ENCODE measurements around the gene ZER1.
A peak's percentile ranks its signal among the peaks of the same experiment; 100 is the strongest.
"Not testable (repeated sequence)": the region's sequence is repeated elsewhere in the genome, so short reads cannot be mapped to it uniquely, and the experiment has no call there.

ZER1 gene

GRCh38 chr9:128699096-128699795, 72.5 kb downstream of the ZER1 start:
- H3K27me3 ChIP-seq (ENCODE audit: control insufficient read depth in 1 of 2, insufficient read depth in 2 of 2, low read length in 2 of 2); H3K9ac ChIP-seq (ENCODE audit: low read length); H3K9me3 ChIP-seq (ENCODE audit: low read length); H3K36me3 ChIP-seq (ENCODE audit: insufficient read depth, low read length); H3K27ac ChIP-seq (ENCODE audit: low read depth, low read length); H3K4me1 ChIP-seq (ENCODE audit: insufficient read depth, low read length); H3K4me3 ChIP-seq (ENCODE audit: low read depth in 1 of 2, low read length in 2 of 2): not testable (repeated sequence)

DNA sequence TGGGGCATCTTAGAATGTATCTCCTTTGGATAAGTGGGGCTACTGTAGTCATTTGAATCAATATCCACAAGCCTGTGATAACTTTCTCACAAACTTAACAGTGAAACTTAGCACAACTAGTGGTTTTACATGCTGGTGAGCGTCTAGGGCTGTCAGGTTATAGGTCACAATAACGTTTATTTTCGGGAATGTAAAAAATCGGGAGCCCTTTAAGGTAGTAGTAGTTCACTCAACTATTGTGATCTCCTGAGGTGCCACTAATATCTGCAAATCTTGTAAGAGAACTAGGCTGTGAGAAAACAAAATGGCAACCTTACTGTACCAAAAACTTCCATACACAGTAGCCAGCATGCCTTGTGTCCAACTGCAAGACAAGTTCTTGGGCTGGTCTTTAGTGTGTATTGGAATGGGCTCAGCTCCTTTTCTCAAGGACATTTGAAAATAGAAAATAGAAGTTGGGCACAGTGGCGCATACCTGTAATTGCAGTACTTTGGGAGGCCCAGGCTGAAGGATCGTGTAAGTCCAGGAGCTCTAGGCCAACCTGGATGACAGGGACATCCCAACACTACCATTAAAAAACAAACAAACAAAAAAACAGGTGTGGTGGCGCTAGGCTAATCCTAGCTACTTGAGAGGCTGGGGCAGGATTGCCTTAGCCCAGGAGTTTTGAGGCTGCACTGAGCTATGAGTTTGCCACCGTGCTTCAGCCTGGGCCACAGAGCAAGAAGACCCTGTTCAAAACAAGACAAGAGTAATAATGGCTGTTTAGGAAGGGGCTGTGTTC, 74.6 kb downstream of the ZER1 start:
- Histone ChIP-seq H3K4me1 (ENCODE audit: insufficient read depth, low read length) (no peaks in the 10 kb centered on the region), H3K36me3 (ENCODE audit: insufficient read depth, low read length) (peaks cover 24% of the 10 kb centered on the region), H3K27ac (ENCODE audit: low read depth, low read length) (no peak overlapping the region), H3K27me3 (ENCODE audit: control insufficient read depth in 1 of 2, insufficient read depth in 2 of 2, low read length in 2 of 2) (no peaks in the 10 kb centered on the region), H3K4me3 (ENCODE audit: low read depth in 1 of 2, low read length in 2 of 2) (no peak overlapping the region), H3K9me3 (ENCODE audit: low read length) (no peaks in the 10 kb centered on the region), H3K9ac (ENCODE audit: low read length) (no peak overlapping the region)

DNA sequence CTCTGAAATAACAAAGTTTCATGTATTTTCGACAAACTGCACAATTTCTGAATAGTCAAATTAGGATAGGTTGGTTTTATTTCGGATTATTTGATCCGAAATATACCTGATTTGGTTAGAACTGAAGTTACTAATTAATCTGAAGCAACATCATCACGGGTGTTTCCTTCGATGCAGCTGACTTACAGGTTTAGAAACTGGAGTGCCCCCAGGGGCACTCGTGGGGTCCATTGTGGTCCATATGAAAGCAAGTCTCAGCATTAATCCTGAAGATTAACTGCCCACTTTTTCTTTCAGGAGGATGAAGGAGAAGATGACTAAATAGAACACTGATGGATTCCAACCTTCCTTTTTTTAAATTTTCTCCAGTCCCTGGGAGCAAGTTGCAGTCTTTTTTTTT, 77.4 kb downstream of the ZER1 start:
- Histone ChIP-seq H3K9me3 (ENCODE audit: low read length) (no peaks in the 10 kb centered on the region), H3K9ac (ENCODE audit: low read length) (no peak overlapping the region), H3K4me3 (ENCODE audit: low read depth in 1 of 2, low read length in 2 of 2) (no peak overlapping the region), H3K27me3 (ENCODE audit: control insufficient read depth in 1 of 2, insufficient read depth in 2 of 2, low read length in 2 of 2) (no peaks in the 10 kb centered on the region), H3K27ac (ENCODE audit: low read depth, low read length) (no peak overlapping the region), H3K4me1 (ENCODE audit: insufficient read depth, low read length) (peaks cover 13% of the 10 kb centered on the region), H3K36me3 (ENCODE audit: insufficient read depth, low read length) (peaks cover 29% of the 10 kb centered on the region)

DNA sequence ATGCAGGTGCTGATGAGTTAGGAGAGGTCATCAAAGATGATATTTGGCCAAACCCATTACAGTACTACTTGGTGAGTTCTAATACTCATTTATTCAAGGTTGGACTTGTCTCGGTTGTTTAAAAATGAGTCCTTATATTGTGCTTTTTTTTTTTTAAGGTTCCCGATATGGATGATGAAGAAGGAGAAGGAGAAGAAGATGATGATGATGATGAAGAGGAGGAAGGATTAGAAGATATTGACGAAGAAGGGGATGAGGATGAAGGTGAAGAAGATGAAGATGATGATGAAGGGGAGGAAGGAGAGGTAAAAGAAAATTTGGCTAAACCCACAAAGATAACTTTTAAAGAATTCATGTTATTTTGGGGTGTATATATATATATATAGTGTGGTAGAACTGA, 78.0 kb downstream of the ZER1 start:
- not testable (repeated sequence) for H3K27me3 ChIP-seq (ENCODE audit: control insufficient read depth in 1 of 2, insufficient read depth in 2 of 2, low read length in 2 of 2); H3K27ac ChIP-seq (ENCODE audit: low read depth, low read length); H3K9ac ChIP-seq (ENCODE audit: low read length); H3K9me3 ChIP-seq (ENCODE audit: low read length); H3K4me3 ChIP-seq (ENCODE audit: low read depth in 1 of 2, low read length in 2 of 2)
- Histone ChIP-seq H3K4me1 (ENCODE audit: insufficient read depth, low read length) (peaks cover 13% of the 10 kb centered on the region), H3K36me3 (ENCODE audit: insufficient read depth, low read length) (peaks cover 29% of the 10 kb centered on the region)

DNA sequence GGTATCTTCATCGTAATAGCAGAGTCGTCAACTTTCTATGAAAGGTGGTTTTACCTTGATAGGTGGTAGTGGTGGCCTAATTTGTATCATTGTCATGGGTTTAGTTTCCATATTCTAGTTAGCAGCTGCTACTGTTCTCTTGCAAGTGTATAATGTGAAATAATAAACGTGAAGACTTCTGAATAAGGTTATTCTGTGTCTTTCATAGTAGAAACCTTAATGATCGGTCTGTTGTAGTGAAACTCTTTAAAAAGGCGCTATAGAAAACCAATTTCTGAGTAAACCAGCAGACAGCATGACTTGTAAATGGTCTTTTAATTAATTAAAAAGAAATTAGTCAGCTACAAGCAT, 81.1 kb downstream of the ZER1 start:
- H3K36me3 ChIP-seq (ENCODE audit: insufficient read depth, low read length): peaks cover 29% of the 10 kb centered on the region
- peaks cover 13% of the 10 kb centered on the region for H3K4me1 ChIP-seq (ENCODE audit: insufficient read depth, low read length)
- peak overlapping the region; percentile 72 to 73 for H3K4me3 ChIP-seq (ENCODE audit: low read depth in 1 of 2, low read length in 2 of 2)
- peak overlapping the region; percentile 85 for H3K27ac ChIP-seq (ENCODE audit: low read depth, low read length)
- H3K9ac ChIP-seq (ENCODE audit: low read length): peak overlapping the region; percentile 77
- no peaks in the 10 kb centered on the region for H3K27me3 ChIP-seq (ENCODE audit: control insufficient read depth in 1 of 2, insufficient read depth in 2 of 2, low read length in 2 of 2)
- no peaks in the 10 kb centered on the region for H3K9me3 ChIP-seq (ENCODE audit: low read length)

DNA sequence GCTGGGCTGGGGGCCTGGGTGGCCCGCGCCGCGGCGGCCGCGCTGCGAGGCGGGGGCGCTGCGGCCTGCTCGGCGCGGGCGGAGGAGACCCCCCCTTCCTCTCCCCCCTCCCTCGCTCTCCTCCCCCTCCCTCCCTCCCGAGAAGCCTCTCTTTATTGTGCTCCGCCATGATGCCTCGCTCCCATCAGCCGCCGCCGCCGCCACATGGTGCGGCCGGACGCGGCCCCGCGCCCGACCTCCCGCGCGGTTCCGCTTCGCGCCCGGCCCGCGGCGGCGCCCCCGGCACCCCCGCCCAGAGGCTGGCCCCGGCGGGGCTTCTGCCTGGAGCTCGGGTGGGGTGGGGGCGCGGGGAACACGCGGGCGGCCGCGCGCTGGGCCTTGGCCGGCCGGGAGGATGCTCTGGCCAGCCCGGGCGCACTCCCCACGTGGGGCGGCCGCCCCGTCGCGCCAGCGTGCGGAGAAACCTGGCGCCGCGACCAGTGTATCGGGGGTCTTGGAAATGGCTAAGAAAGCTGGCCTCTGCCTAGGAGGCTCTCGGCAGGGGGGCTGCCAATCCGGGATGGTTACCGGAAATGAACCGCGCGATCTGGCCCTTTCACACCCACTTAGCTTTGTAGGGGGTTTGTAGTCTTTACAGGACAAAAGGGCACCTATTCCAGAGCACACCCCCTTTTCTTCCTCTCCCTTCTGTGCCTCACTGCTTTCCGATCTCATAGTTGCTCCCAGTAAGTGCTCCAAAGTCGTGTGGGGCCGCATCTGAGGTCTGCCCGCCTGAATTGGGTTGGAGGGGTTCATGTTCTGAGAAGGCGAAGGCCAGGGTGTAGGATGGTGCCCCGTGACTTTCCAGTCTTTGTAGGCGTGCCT, 81.7 kb downstream of the ZER1 start:
- Histone ChIP-seq H3K27ac (ENCODE audit: low read depth, low read length) (peak overlapping the region; percentile 85), H3K4me3 (ENCODE audit: low read depth in 1 of 2, low read length in 2 of 2) (peak overlapping the region; percentile 72 to 73), H3K4me1 (ENCODE audit: insufficient read depth, low read length) (peaks cover 13% of the 10 kb centered on the region), H3K9ac (ENCODE audit: low read length) (peak overlapping the region; percentile 77), H3K27me3 (ENCODE audit: control insufficient read depth in 1 of 2, insufficient read depth in 2 of 2, low read length in 2 of 2) (no peaks in the 10 kb centered on the region), H3K9me3 (ENCODE audit: low read length) (no peaks in the 10 kb centered on the region), H3K36me3 (ENCODE audit: insufficient read depth, low read length) (peaks cover 29% of the 10 kb centered on the region)

DNA sequence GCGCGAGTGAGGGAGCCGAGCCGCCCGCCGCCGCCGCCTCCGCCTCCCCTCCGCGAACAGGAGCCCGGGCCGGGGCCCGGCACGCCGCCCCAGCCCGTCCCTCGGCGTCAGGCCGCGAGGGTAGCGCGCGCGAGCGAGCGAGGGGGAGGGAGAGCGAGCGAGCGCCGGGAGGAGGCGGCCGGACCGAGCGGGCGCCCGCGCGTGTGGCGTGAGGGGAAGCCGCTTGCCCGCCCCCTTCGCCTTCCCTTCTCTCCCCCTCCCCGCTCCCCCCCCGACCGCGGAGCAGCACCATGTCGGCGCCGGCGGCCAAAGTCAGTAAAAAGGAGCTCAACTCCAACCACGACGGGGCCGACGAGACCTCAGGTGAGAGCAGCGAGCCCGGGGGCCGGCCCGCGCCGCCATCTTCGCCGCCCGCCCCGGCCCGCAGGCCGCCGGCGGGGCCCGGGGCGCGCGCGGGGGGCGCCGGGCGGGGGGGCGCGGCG, 82.4 kb downstream of the ZER1 start:
- Histone ChIP-seq H3K4me1 (ENCODE audit: insufficient read depth, low read length) (peaks cover 20% of the 10 kb centered on the region), H3K9ac (ENCODE audit: low read length) (no peak overlapping the region), H3K27ac (ENCODE audit: low read depth, low read length) (peak overlapping the region; percentile 88)

DNA sequence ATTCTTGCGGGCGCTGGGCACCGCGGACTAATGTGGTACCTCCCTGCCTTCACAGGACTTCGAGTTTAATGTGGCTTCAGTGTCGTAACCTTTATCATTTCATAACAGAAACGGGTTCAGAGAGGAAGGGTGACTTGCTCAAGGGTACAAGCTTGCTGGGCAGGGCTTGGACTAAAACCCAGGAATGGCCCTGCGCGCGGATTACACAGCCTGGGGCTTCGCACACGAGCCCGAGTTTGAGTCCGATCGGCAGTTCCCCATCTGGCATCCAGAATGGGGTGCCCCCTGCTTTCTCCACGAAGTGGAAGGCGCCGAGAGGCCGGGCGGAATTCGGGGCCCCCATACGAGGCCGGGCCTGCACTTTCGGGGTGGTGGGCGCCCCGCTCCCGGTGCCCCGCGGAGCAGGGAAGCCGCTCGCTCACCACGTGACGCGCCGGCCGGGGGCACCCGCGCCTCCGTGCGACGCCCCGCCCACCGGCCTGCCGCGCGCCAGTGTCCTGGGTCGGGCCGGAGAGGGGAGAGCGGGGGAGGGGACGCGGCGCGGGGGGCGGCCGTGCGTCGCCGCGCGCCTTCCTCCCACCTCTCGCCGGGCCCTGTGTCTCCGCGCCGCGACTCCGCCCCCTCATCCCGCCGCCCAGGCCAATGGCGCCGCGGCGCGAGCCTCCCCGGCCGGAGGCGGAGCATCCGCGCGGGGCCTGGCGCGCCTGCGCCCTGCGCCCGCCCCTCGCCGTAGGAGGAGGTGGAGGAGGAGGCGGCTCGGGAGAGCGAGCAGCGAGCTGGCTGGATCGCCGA, 83.0 kb downstream of the ZER1 start, which contains the start of gene SET:
Gene SET (plus strand): TSS at position 722 of the 792 bp plus-strand sequence. CDS start 361 bp downstream, outside the sequence.
- peak within 1 kb of the TSS; percentile 88 for H3K27ac ChIP-seq (ENCODE audit: low read depth, low read length)
- H3K9ac ChIP-seq (ENCODE audit: low read length): peak within 1 kb of the TSS; percentile 77
- H3K36me3 ChIP-seq (ENCODE audit: insufficient read depth, low read length): peaks cover 21% of the 10 kb centered on the region
- peaks cover 20% of the 10 kb centered on the region for H3K4me1 ChIP-seq (ENCODE audit: insufficient read depth, low read length)
- H3K27me3 ChIP-seq (ENCODE audit: control insufficient read depth in 1 of 2, insufficient read depth in 2 of 2, low read length in 2 of 2): no peaks in the 10 kb centered on the region
- H3K9me3 ChIP-seq (ENCODE audit: low read length): no peaks in the 10 kb centered on the region
- H3K4me3 ChIP-seq (ENCODE audit: low read depth in 1 of 2, low read length in 2 of 2): peak within 1 kb of the TSS; percentile 74 to 81

More for the DNA sequence above, 82.4 kb downstream of the ZER1 start:
- no peaks in the 10 kb centered on the region for H3K9me3 ChIP-seq (ENCODE audit: low read length)
- no peaks in the 10 kb centered on the region for H3K27me3 ChIP-seq (ENCODE audit: control insufficient read depth in 1 of 2, insufficient read depth in 2 of 2, low read length in 2 of 2)
- H3K36me3 ChIP-seq (ENCODE audit: insufficient read depth, low read length): peaks cover 26% of the 10 kb centered on the region
- peak overlapping the region in 1 of 2 donors; percentile 74 for H3K4me3 ChIP-seq (ENCODE audit: low read depth in 1 of 2, low read length in 2 of 2)

DNA sequence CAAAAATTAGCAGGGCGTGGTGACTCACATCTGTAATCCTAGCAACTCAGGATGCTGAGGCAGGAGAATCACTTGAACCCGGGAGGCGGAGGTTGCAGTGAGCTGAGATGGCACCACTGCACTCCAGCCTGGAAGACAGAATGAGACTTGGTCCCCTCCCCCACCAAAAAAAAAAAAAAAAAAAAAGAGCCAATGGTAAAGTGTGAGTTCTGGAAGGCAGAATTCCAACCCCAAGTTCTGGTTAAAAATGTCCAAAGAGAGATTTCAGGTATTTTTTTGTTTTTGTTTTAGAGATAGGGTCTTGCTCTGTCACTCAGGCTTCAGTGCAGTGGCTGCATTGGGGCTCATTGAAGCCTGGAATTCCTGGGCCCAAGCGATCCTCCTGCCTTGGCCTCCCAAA, 84.3 kb downstream of the ZER1 start:
- peaks cover 25% of the 10 kb centered on the region for H3K4me1 ChIP-seq (ENCODE audit: insufficient read depth, low read length)

DNA sequence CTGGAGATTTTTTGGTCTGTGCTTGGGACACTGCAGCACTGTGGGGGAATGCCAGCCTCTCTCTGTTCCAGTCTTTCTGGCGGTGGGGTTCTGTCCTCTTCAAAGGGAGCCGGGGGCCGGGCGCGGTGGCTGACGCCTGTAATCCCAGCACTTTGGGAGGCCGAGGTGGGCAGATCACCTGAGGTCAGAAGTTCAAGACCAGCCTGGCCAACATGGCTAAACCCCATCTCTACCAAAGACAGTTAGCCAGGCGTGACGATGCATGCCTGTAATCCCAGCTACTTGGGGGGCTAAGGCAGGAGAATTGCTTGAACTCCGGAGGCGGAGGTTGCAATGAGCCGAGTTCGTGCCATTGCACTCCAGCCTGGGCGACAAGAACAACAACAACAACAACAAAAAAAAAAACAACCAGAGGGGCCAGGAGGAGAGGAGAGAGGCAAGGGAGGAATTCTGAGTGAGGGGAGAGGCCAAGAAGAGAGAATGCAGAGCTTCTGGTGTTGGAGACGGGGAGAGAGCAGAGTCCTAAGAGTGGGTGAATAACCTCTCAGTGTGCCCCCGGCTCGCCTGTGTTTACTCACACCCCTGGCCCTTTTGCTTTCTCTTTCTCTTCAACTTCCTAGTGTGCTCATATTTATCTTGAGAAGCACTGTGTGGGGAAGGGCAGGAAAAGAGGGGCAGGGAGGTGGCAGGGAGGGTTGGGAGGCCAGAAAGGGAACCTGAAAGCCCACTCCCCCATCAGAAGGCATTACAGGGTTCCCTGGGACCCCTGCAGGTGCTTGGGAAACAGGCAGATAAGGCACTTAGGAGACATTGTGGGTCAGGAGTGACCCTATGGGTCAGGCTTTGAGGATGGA, 85.9 kb downstream of the ZER1 start:
- Histone ChIP-seq H3K36me3 (ENCODE audit: insufficient read depth, low read length) (no peaks in the 10 kb centered on the region), H3K9ac (ENCODE audit: low read length) (no peak overlapping the region), H3K27ac (ENCODE audit: low read depth, low read length) (no peak overlapping the region), H3K27me3 (ENCODE audit: control insufficient read depth in 1 of 2, insufficient read depth in 2 of 2, low read length in 2 of 2) (no peaks in the 10 kb centered on the region), H3K4me1 (ENCODE audit: insufficient read depth, low read length) (peaks cover 19% of the 10 kb centered on the region), H3K9me3 (ENCODE audit: low read length) (no peaks in the 10 kb centered on the region), H3K4me3 (ENCODE audit: low read depth in 1 of 2, low read length in 2 of 2) (no peak overlapping the region)

More for the DNA sequence above, 84.3 kb downstream of the ZER1 start:
- no peak overlapping the region for H3K4me3 ChIP-seq (ENCODE audit: low read depth in 1 of 2, low read length in 2 of 2)
- H3K27ac ChIP-seq (ENCODE audit: low read depth, low read length): no peak overlapping the region
- peaks cover 8% of the 10 kb centered on the region for H3K36me3 ChIP-seq (ENCODE audit: insufficient read depth, low read length)
- no peaks in the 10 kb centered on the region for H3K9me3 ChIP-seq (ENCODE audit: low read length)
- H3K27me3 ChIP-seq (ENCODE audit: control insufficient read depth in 1 of 2, insufficient read depth in 2 of 2, low read length in 2 of 2): no peaks in the 10 kb centered on the region
- H3K9ac ChIP-seq (ENCODE audit: low read length): no peak overlapping the region

All from muscle layer of colon (tissue), 2 donors.